Fibroblast of lung (primary cell): ENCODE data around the gene LRFN2. TPM values are rescaled to one million over a fixed set of nuclear protein-coding genes. Genes with fewer than 3 reads are reported as not detected.

Experiments used
- DNase-seq, 2 donors: peaks; one replicate each; pipeline versions ENCODE4 v3.0.0 to v3.0.0-alpha.2; 2010; ENCODE audit warnings: low read depth in 2 of 2
- H2AFZ ChIP-seq: 2 replicates; pipeline ENCODE4 v1.5.1; 2012; ENCODE audit warnings: low read length, control low read depth, inconsistent platforms
- H3K27ac ChIP-seq: 2 replicates; pipeline ENCODE4 v1.5.1; 2011; ENCODE audit warnings: low read length, control low read depth; ENCODE audit not compliant: insufficient read depth
- H3K27me3 ChIP-seq: 2 replicates; pipeline ENCODE4 v1.5.1; 2011; ENCODE audit warnings: mild to moderate bottlenecking, low read length; ENCODE audit not compliant: control insufficient read depth, insufficient read depth
- H3K36me3 ChIP-seq: 2 replicates; pipeline ENCODE4 v1.5.1; 2011; ENCODE audit warnings: low read length; ENCODE audit not compliant: control insufficient read depth, insufficient read depth
- H3K4me1 ChIP-seq: 2 replicates; pipeline ENCODE4 v1.5.1; 2011; ENCODE audit warnings: low read length; ENCODE audit not compliant: control insufficient read depth, insufficient read depth; ENCODE audit errors: extremely low read depth
- H3K4me2 ChIP-seq: 2 replicates; pipeline ENCODE4 v1.5.1; 2011; ENCODE audit warnings: low read length, control low read depth; ENCODE audit not compliant: insufficient read depth; ENCODE audit errors: extremely low read depth
- H3K4me3 ChIP-seq, 4 experiments: fragments of 200-600 bp in 1 of 4; sonication (generic) in 1 of 4; replicated peaks in 1 of 4; 2 replicates each; pipeline ENCODE4 v1.5.1; 2011 to 2016; ENCODE audit warnings: low read length in 4 of 4, low read depth in 3 of 4, mild to moderate bottlenecking in 3 of 4, control low read depth in 2 of 4, inconsistent platforms in 1 of 4, mixed read lengths in 1 of 4; ENCODE audit not compliant: insufficient read depth in 1 of 4; ENCODE audit errors: control extremely low read depth in 1 of 4
- H3K79me2 ChIP-seq: 2 replicates; pipeline ENCODE4 v1.5.1; 2012; ENCODE audit warnings: mild to moderate bottlenecking, low read length, inconsistent platforms; ENCODE audit not compliant: control insufficient read depth, insufficient read depth
- H3K9ac ChIP-seq: 2 replicates; pipeline ENCODE4 v1.5.1; 2011; ENCODE audit warnings: mild to moderate bottlenecking, low read length, control low read depth; ENCODE audit not compliant: insufficient read depth
- H3K9me3 ChIP-seq: 2 replicates; pipeline ENCODE4 v1.5.1; 2012; ENCODE audit warnings: low read depth, low read length; ENCODE audit not compliant: control insufficient read depth, insufficient read depth
- H4K20me1 ChIP-seq: 2 replicates; pipeline ENCODE4 v1.5.1; 2011; ENCODE audit warnings: low read length; ENCODE audit not compliant: control insufficient read depth, insufficient read depth; ENCODE audit errors: extremely low read depth
- CTCF ChIP-seq, 2 donors: IDR thresholded peaks in 1 of 2; conservative IDR thresholded peaks in 1 of 2; 1 replicate in 1 of 2; 2 replicates in 1 of 2; pipeline ENCODE4 v1.5.1; 2011 to 2012; ENCODE audit warnings: low read length in 2 of 2, control low read depth in 1 of 2, inconsistent platforms in 1 of 2, low read depth in 1 of 2, mild to moderate bottlenecking in 1 of 2
- EZH2 ChIP-seq: IDR thresholded peaks from 2 replicates; pipeline ENCODE4 v1.5.1; 2012; ENCODE audit warnings: low read length, control low read depth, mild to moderate bottlenecking; ENCODE audit errors: missing control alignments
- polyA plus RNA-seq, 2 donors: library from polyadenylated mRNA; depleted of rRNA in 1 of 2; stranded (reverse) in 1 of 2; unstranded in 1 of 2; fragments of >200 nt; gene quantifications; 2 replicates each; pipeline ENCODE4 v1.2.1, GENCODE V29; 2011 to 2012; ENCODE audit warnings: missing spikeins in 1 of 2
- total RNA-seq: library from RNA; depleted of rRNA; stranded (reverse); fragments of >200 nt; gene quantifications from 2 replicates; pipeline ENCODE4 v1.2.1, GENCODE V29; 2014

LRFN2 gene
- total and polyA plus RNA-seq, 2 donors (not counting 1 experiment from before 2014, with no cell fraction given), result not detected

GRCh38 chr6:40540790-40541189 lies 46.4 kb downstream of the LRFN2 start:
- no peak for TF ChIP-seq EZH2
- TF ChIP-seq CTCF (conservative IDR thresholded peaks at IDR 0.05 in 1 of 2, IDR thresholded peaks at IDR 0.05 in 1 of 2; ENCODE audit: low read depth in 1 of 2, low read length in 2 of 2), result no peak
- no peak for DNase-seq
- Histone ChIP-seq H4K20me1 (no peaks in the 10 kb centered on the region), H2AFZ (no peak overlapping the region), H3K79me2 (no peaks in the 10 kb centered on the region), H3K4me1 (no peaks in the 10 kb centered on the region), H3K36me3 (no peaks in the 10 kb centered on the region), H3K27me3 (no peaks in the 10 kb centered on the region), H3K9ac (no peak overlapping the region), H3K4me3 (no peak overlapping the region), H3K9me3 (no peaks in the 10 kb centered on the region), H3K27ac (no peak overlapping the region), H3K4me2 (no peak overlapping the region)

DNA sequence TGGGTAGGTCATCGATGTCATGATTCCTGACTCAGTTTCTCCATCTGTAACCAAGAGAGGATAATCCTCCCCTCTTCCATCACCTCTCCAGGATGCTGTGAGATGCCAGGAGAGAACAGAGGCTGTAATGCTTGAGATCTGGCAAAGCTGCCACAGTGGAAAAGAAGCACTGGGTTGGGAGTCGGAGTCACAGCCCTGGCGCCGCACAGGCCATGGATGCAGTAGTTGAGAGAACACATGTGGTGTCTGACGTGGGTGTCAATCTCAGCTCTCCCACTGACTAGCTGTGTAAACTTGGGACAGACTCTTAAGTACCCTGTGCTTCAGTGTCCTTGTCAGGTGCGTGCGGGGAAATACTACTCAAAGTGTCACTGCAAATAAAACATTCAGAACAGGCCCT lies 47.3 kb downstream of the LRFN2 start:
- Histone ChIP-seq H3K4me2 (no peak overlapping the region), H3K4me1 (no peaks in the 10 kb centered on the region), H2AFZ (no peak overlapping the region), H3K9ac (no peak overlapping the region), H3K27me3 (no peaks in the 10 kb centered on the region), H3K79me2 (no peaks in the 10 kb centered on the region), H3K9me3 (no peaks in the 10 kb centered on the region), H3K36me3 (no peaks in the 10 kb centered on the region), H4K20me1 (no peaks in the 10 kb centered on the region), H3K27ac (no peak overlapping the region), H3K4me3 (no peak overlapping the region)
- no peak for DNase-seq
- TF ChIP-seq EZH2 (no peak), CTCF (conservative IDR thresholded peaks at IDR 0.05 in 1 of 2, IDR thresholded peaks at IDR 0.05 in 1 of 2; ENCODE audit: low read depth in 1 of 2, low read length in 2 of 2) (no peak)

DNA sequence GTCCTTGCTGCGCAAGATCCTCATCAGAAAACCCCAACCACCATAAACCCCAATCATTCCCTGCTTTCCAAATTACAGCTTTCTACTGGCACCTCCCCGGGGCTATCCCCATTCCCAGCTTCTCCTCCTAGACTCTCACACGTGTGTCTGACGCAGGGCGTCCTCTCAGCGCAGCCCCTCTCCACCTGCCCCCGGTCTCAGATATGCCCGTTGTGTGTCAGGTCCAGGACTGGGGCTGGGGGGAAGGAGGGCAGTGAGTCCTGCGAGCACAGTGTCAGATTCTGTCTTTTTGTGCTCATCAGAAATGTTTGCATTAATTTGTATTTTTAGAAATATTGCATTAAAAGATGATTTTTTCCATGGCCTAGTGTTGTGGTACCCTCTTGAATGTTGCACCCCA lies 48.6 kb downstream of the LRFN2 start:
- no peak overlapping the region for H2AFZ ChIP-seq
- no peaks in the 10 kb centered on the region for H3K4me1 ChIP-seq
- no peak for TF ChIP-seq EZH2
- no peaks in the 10 kb centered on the region for H3K27me3 ChIP-seq
- H4K20me1 ChIP-seq, result no peaks in the 10 kb centered on the region
- no peak for DNase-seq
- H3K36me3 ChIP-seq, result no peaks in the 10 kb centered on the region
- H3K4me3 ChIP-seq, result no peak overlapping the region
- H3K9ac ChIP-seq, result no peak overlapping the region
- no peaks in the 10 kb centered on the region for H3K9me3 ChIP-seq
- H3K27ac ChIP-seq, result no peak overlapping the region
- H3K4me2 ChIP-seq, result no peak overlapping the region
- H3K79me2 ChIP-seq, result no peaks in the 10 kb centered on the region
